ENCODE measurements around the gene TMEM181. TPM values are rescaled to one million over a fixed set of nuclear protein-coding genes. Genes with fewer than 3 reads are reported as not detected.

Gene TMEM181
- total and polyA plus RNA-seq, 2 of the 13 experiments (the other 11 are each of a cell fraction or from before 2014, with no cell fraction given), result 59.1 to 108 TPM

GRCh38 chr6:158559895-158560835 is at the start of gene TMEM181 (continued):
- TF ChIP-seq GRHL1 (CRISPR knock-in tag; conservative IDR thresholded peaks at IDR 0.05), result no peak
- no peak for TF ChIP-seq ZSCAN22 (CRISPR knock-in tag; IDR thresholded peaks at IDR 0.05)
- TF ChIP-seq RARG (CRISPR knock-in tag; IDR thresholded peaks at IDR 0.05; ENCODE audit: low read depth), result 0 out of 2 replicates have a peak, but pooled peaks have one; percentile 36
- TF ChIP-seq PLSCR1 (CRISPR knock-in tag; IDR thresholded peaks at IDR 0.05; ENCODE audit: borderline replicate concordance), result peak; percentile 29
- TF ChIP-seq ZNF7 (CRISPR knock-in tag; IDR thresholded peaks at IDR 0.05), result no peak
- TF ChIP-seq ZNF256 (CRISPR knock-in tag; conservative IDR thresholded peaks at IDR 0.05), result no peak; the same call in 1 of the 2 replicates
- TF ChIP-seq ZEB1 (IDR thresholded peaks at IDR 0.05; ENCODE audit: insufficient replicate concordance, low read depth), result no peak
- TF ChIP-seq TCF7 (IDR thresholded peaks at IDR 0.05; ENCODE audit: low read depth), result no peak
- no peak; the same call in 1 of the 2 replicates for TF ChIP-seq SP4 (CRISPR knock-in tag; IDR thresholded peaks at IDR 0.05)
- TF ChIP-seq NFE2 (CRISPR knock-in tag; IDR thresholded peaks at IDR 0.05), result no peak
- TF ChIP-seq ZNF816 (CRISPR knock-in tag; IDR thresholded peaks at IDR 0.05; ENCODE audit: borderline replicate concordance), result 0 out of 2 replicates have a peak, but pooled peaks have one; percentile 57
- no peak; the same call in 1 of the 2 replicates for TF ChIP-seq KLF9 (CRISPR knock-in tag; IDR thresholded peaks at IDR 0.05; ENCODE audit: low read depth)
- TF ChIP-seq ZNF724P (CRISPR knock-in tag; IDR thresholded peaks at IDR 0.05; ENCODE audit: borderline replicate concordance), result peak; percentile 77
- no peak for TF ChIP-seq JUND (CRISPR knock-in tag; IDR thresholded peaks at IDR 0.05)
- peak; percentile 69 for TF ChIP-seq ZFX (CRISPR knock-in tag; IDR thresholded peaks at IDR 0.05; ENCODE audit: low read depth)
- peak; percentile 74 for TF ChIP-seq KDM3A (CRISPR knock-in tag; IDR thresholded peaks at IDR 0.05; ENCODE audit: low read depth)
- no peak for TF ChIP-seq RBM22 (optimal IDR thresholded peaks at IDR 0.05; ENCODE audit: low read length)
- peak; percentile 82 for TF ChIP-seq HNRNPK (IDR thresholded peaks at IDR 0.05; ENCODE audit: low read depth, low read length, poor library complexity, severe bottlenecking)
- peak; percentile 28; the same call in 1 of the 2 replicates for TF ChIP-seq BRD4 (CRISPR knock-in tag; IDR thresholded peaks at IDR 0.05)
- TF ChIP-seq PRPF4 (IDR thresholded peaks at IDR 0.05; ENCODE audit: low read depth, low read length, poor library complexity, severe bottlenecking), result no peak
- no peak for TF ChIP-seq GTF2F1 (IDR thresholded peaks at IDR 0.05; ENCODE audit: low read length)
- TF ChIP-seq ZNF609 (CRISPR knock-in tag; IDR thresholded peaks at IDR 0.05; ENCODE audit: borderline replicate concordance), result peak; percentile 46; the same call in 1 of the 2 replicates

Data from HepG2 (cell line).